ENCODE data around the gene RFX8.

- TF ChIP-seq CTCF (conservative IDR thresholded peaks at IDR 0.05; ENCODE audit: low read depth, low read length): no peak
- no peak for TF ChIP-seq EZH2 (IDR thresholded peaks at IDR 0.05; ENCODE audit: borderline replicate concordance, low read depth, low read length, poor library complexity, severe bottlenecking)
Measured at GRCh38 chr2:101446869-101447268, 28.0 kb downstream of the RFX8 start.

All from A673 (cell line).